ENCODE results near the gene SKOR1.

DNA sequence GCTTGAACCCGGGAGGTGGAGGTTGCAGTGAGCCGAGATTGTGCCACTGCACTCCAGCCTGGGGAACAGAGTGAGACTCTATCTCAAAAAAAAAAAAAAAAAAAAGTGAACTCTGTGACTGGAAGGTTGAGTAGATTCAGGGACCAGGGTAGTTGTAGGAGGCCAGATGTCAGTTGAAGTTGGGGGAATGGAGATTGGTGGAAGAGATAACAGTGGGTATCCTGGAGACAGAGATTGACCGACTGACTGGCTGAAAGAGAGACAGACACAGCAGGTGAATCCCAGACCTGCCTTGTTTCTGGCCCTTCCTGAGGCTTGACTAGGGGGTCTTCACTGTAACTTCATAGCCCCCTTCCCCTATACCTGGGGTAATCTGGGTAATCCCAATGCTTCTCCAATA, 36.7 kb downstream of the SKOR1 start:
- TF ChIP-seq BHLHE40 (IDR thresholded peaks at IDR 0.05; ENCODE audit: borderline replicate concordance in 1 of 2, low read depth in 2 of 2, low read length in 1 of 2): no peak
- TF ChIP-seq, protein P1, sequence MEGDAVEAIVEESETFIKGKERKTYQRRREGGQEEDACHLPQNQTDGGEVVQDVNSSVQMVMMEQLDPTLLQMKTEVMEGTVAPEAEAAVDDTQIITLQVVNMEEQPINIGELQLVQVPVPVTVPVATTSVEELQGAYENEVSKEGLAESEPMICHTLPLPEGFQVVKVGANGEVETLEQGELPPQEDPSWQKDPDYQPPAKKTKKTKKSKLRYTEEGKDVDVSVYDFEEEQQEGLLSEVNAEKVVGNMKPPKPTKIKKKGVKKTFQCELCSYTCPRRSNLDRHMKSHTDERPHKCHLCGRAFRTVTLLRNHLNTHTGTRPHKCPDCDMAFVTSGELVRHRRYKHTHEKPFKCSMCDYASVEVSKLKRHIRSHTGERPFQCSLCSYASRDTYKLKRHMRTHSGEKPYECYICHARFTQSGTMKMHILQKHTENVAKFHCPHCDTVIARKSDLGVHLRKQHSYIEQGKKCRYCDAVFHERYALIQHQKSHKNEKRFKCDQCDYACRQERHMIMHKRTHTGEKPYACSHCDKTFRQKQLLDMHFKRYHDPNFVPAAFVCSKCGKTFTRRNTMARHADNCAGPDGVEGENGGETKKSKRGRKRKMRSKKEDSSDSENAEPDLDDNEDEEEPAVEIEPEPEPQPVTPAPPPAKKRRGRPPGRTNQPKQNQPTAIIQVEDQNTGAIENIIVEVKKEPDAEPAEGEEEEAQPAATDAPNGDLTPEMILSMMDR (IDR thresholded peaks at IDR 0.05 in 2 of 3, conservative IDR thresholded peaks at IDR 0.05 in 1 of 3; ENCODE audit: control insufficient read depth in 2 of 3, extremely low read depth in 1 of 3, insufficient read depth in 1 of 3, low read depth in 3 of 3, low read length in 3 of 3): no peak
- no peak for TF ChIP-seq EZH2 (IDR thresholded peaks at IDR 0.05; ENCODE audit: borderline replicate concordance, control insufficient read depth, low read depth, low read length)
- TF ChIP-seq ZNF24 (IDR thresholded peaks at IDR 0.05): no peak
- TF ChIP-seq POLR2AphosphoS5 (IDR thresholded peaks at IDR 0.05; ENCODE audit: low read length): no peak
- TF ChIP-seq RB1 (IDR thresholded peaks at IDR 0.05; ENCODE audit: borderline replicate concordance): no peak
- TF ChIP-seq JUND (IDR thresholded peaks at IDR 0.05; ENCODE audit: low read depth, low read length): no peak
- no peak for TF ChIP-seq ZSCAN29 (IDR thresholded peaks at IDR 0.05)
- TF ChIP-seq SREBF2 (IDR thresholded peaks at IDR 0.05; ENCODE audit: low read length): no peak
- no peak for TF ChIP-seq ATF7 (IDR thresholded peaks at IDR 0.05; ENCODE audit: low read depth)
- TF ChIP-seq RCOR1 (conservative IDR thresholded peaks at IDR 0.05; ENCODE audit: low read depth, low read length): no peak
- no peak for TF ChIP-seq RFX5 (IDR thresholded peaks at IDR 0.05; ENCODE audit: low read depth, low read length)
- TF ChIP-seq IKZF1 (conservative IDR thresholded peaks at IDR 0.05): no peak
- no peak for TF ChIP-seq EGR1 (IDR thresholded peaks at IDR 0.05; ENCODE audit: borderline replicate concordance in 1 of 2, low read depth in 2 of 2, low read length in 2 of 2)

All from GM12878 (cell line).